Breast epithelium (tissue), 3 donors: ENCODE data around the gene OTOP2.

Source experiments
- POLR2A ChIP-seq: fragments of 450-650 bp; IDR thresholded peaks from one replicate; pipeline ENCODE4 v1.6.1; 2016; ENCODE audit warnings: antibody characterized with exemption, mild to moderate bottlenecking, moderate library complexity
- POLR2AphosphoS5 ChIP-seq, 3 donors: sonication (generic); formaldehyde crosslinking; IDR thresholded peaks; one replicate each; pipeline ENCODE4 v1.6.1; 2017; ENCODE audit warnings: antibody characterized with exemption in 3 of 3
- TF ChIP-seq, protein P1 (sequence below), 3 donors: fragments of 450-650 bp; IDR thresholded peaks; one replicate each; pipeline ENCODE4 v1.5.1; 2016 to 2017; ENCODE audit warnings: antibody characterized with exemption in 3 of 3, mild to moderate bottlenecking in 3 of 3, moderate library complexity in 3 of 3

- TF ChIP-seq, protein P1, sequence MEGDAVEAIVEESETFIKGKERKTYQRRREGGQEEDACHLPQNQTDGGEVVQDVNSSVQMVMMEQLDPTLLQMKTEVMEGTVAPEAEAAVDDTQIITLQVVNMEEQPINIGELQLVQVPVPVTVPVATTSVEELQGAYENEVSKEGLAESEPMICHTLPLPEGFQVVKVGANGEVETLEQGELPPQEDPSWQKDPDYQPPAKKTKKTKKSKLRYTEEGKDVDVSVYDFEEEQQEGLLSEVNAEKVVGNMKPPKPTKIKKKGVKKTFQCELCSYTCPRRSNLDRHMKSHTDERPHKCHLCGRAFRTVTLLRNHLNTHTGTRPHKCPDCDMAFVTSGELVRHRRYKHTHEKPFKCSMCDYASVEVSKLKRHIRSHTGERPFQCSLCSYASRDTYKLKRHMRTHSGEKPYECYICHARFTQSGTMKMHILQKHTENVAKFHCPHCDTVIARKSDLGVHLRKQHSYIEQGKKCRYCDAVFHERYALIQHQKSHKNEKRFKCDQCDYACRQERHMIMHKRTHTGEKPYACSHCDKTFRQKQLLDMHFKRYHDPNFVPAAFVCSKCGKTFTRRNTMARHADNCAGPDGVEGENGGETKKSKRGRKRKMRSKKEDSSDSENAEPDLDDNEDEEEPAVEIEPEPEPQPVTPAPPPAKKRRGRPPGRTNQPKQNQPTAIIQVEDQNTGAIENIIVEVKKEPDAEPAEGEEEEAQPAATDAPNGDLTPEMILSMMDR (IDR thresholded peaks at IDR 0.05), result no peak
- TF ChIP-seq POLR2A (no peak), POLR2AphosphoS5 (IDR thresholded peaks at IDR 0.05) (no peak)
Observed at GRCh38 chr17:74951065-74951464, 27.0 kb downstream of the OTOP2 start.
